ENCODE measurements around the gene CTBP2.

- TF ChIP-seq E4F1 (IDR thresholded peaks at IDR 0.05; ENCODE audit: borderline replicate concordance, partially characterized antibody) (no peak), CTCF (IDR thresholded peaks at IDR 0.05 in 2 of 3, conservative IDR thresholded peaks at IDR 0.05 in 1 of 3; ENCODE audit: control insufficient read depth in 2 of 3, extremely low read depth in 1 of 3, insufficient read depth in 1 of 3, low read depth in 3 of 3, low read length in 3 of 3) (no peak), EED (IDR thresholded peaks at IDR 0.05; ENCODE audit: low read depth) (no peak), POLR2A (IDR thresholded peaks at IDR 0.05; ENCODE audit: low read depth, low read length) (no peak), CBX5 (IDR thresholded peaks at IDR 0.05; ENCODE audit: low read depth) (no peak), STAT3 (IDR thresholded peaks at IDR 0.05; ENCODE audit: low read depth, low read length) (no peak), MEF2A (IDR thresholded peaks at IDR 0.05; ENCODE audit: insufficient read depth, low read depth, low read length) (no peak), RCOR1 (conservative IDR thresholded peaks at IDR 0.05; ENCODE audit: low read depth, low read length) (no peak), RAD51 (IDR thresholded peaks at IDR 0.05) (no peak), POLR2AphosphoS5 (IDR thresholded peaks at IDR 0.05; ENCODE audit: low read length) (no peak), HDGF (IDR thresholded peaks at IDR 0.05) (no peak), ZBTB4 (CRISPR knock-in tag; IDR thresholded peaks at IDR 0.05) (no peak)
Observed at GRCh38 chr10:125006188-125006680, 154.1 kb downstream of the CTBP2 start.

Data from GM12878 (cell line).